ENCODE results near the gene ZNF718. TPM values are rescaled to one million over a fixed set of nuclear protein-coding genes. Genes with fewer than 3 reads are reported as not detected.
"Not testable (repeated sequence)": the region's sequence is repeated elsewhere in the genome, so short reads cannot be mapped to it uniquely, and the experiment has no call there.

The ZNF718 gene
- total RNA-seq, 1 experiment from 2014 or later, result 3.4 TPM

- in situ Hi-C loops (cut with HindIII; ENCODE audit: low pct_unique_long_range_greater_than_20kb, low sequenced_read_pairs), result no loop called here
- no peak for DNase-seq (ENCODE audit: low read depth, low spot score)
These were observed 14.6 kb downstream of the ZNF718 start for GRCh38 chr4:138935-139334.

DNA sequence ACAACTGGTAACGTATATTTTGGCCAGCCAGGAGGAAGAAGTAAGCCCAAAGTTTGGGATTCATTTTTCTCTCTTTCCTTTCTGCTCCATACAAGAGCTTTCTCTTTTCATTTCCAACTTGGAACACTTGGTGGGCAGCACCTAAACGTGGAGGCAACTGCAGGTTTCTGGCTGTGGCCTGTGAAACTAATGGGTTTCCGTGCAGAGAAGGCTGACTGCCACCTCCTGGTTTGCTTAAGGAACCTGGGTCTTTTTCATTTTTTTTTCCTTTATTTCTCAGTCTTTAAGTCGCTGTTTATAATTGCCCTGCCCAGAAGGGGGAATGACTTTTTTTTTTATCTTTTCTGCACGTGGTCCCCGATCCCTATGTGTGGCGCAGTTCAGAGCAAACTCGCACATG is 15.4 kb downstream of the ZNF718 start:
- in situ Hi-C loops (cut with HindIII; ENCODE audit: low pct_unique_long_range_greater_than_20kb, low sequenced_read_pairs), result no loop called here
- DNase-seq (ENCODE audit: low read depth, low spot score), result no peak

- DNase-seq (ENCODE audit: low read depth, low spot score), result no peak
- in situ Hi-C loops (cut with HindIII; ENCODE audit: low pct_unique_long_range_greater_than_20kb, low sequenced_read_pairs), result no loop called here
These were observed 22.3 kb downstream of the ZNF718 start for GRCh38 chr4:146621-147020.

GRCh38 chr4:147233-147632 is 22.9 kb downstream of the ZNF718 start:
- DNase-seq (ENCODE audit: low read depth, low spot score), result no peak
- in situ Hi-C loops (cut with HindIII; ENCODE audit: low pct_unique_long_range_greater_than_20kb, low sequenced_read_pairs), result no loop called here

DNA sequence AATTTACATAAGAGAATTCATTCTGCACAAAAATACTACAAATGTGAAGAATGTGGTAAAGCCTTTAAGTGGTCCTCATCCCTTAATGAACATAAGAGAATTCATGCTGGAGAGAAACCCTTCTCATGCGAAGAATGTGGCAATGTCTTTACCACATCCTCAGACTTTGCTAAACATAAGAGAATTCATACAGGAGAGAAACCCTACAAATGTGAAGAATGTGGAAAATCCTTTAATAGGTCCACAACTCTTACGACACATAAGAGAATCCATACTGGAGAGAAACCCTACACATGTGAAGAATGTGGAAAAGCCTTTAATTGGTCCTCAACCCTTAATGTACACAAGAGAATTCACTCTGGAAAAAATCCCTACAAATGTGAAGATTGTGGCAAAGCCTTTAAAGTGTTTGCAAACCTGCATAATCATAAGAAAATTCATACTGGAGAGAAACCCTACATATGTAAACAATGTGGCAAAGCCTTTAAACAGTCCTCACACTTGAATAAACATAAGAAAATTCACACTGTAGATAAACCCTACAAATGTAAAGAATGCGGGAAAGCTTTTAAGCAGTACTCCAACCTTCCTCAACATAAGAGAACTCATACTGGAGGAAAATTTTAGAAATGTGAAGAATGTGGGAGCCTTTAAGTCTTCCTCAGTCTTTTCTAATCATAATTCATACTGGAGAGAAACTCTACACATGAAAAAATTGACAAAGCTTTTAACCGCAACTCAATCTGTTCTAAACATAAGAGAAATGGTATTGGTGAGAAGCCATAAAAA is 37.4 kb downstream of the ZNF718 start:
- in situ Hi-C loops (cut with HindIII; ENCODE audit: low pct_unique_long_range_greater_than_20kb, low sequenced_read_pairs), result no loop called here
- DNase-seq (ENCODE audit: low read depth, low spot score), result no peak

DNA sequence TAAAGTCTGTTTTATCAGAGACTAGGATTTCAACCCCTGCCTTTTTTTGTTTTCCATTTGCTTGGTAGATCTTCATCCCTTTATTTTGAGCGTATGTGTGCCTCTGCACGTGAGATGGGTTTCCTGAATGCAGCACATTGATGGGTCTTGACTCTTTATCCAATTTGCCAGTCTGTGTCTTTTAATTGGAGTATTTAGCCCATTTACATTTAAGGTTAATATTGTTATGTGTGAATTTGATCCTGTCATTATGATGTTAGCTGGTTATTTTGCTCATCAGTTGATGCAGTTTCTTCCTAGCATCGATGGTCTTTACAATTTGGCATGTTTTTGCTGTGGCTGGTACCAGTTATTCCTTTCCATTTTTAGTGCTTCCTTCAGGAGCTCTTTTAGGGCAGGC is 45.3 kb downstream of the ZNF718 start:
- in situ Hi-C loops (cut with HindIII; ENCODE audit: low pct_unique_long_range_greater_than_20kb, low sequenced_read_pairs); DNase-seq (ENCODE audit: low read depth, low spot score): not testable (repeated sequence)

GRCh38 chr4:171318-171717 is 47.0 kb downstream of the ZNF718 start:
- DNase-seq (ENCODE audit: low read depth, low spot score); in situ Hi-C loops (cut with HindIII; ENCODE audit: low pct_unique_long_range_greater_than_20kb, low sequenced_read_pairs): not testable (repeated sequence)

GRCh38 chr4:173666-174314 is 49.5 kb downstream of the ZNF718 start:
- in situ Hi-C loops (cut with HindIII; ENCODE audit: low pct_unique_long_range_greater_than_20kb, low sequenced_read_pairs), result no loop called here
- no peak for DNase-seq (ENCODE audit: low read depth, low spot score)

DNA sequence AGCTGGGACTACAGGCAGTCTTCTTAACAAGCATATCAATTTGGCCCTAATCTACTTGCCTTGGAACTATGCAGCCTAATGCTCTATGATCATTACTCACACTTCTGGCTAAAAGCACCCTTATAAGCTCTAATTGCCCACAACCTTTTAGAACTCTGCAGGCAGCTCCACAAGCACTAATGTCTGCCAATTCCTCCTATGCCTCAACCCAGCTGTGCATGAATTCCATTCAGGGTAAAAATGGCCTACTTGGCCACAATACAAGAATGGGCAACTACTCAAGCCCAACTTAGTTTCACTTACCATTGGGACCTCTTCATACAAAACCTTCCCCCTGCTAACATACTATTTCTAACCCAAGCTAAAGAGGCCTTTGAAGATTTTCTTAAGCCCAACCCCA is 51.7 kb downstream of the ZNF718 start:
- DNase-seq (ENCODE audit: low read depth, low spot score), result no peak
- in situ Hi-C loops (cut with HindIII; ENCODE audit: low pct_unique_long_range_greater_than_20kb, low sequenced_read_pairs), result no loop called here

DNA sequence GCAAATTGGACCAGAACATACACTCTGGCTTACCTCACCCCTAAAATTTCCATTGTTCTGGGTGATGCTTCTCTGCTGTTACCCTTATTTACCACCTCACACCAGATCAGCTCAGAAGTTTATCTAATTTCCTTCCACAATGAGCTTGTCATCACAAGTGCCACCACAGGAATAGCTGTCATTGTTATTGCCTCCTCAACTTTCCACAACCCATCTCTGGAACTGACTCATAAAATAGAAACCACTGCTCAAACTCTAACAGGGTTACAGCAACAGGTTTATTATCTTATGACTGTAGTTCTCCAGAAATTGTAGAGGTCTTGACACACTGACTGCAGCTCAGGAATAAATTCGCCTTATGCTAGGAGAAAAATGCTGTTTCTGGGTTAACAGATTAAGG is 52.7 kb downstream of the ZNF718 start:
- DNase-seq (ENCODE audit: low read depth, low spot score), result no peak

GRCh38 chr4:182225-182624 is 57.9 kb downstream of the ZNF718 start:
- in situ Hi-C loops (cut with HindIII; ENCODE audit: low pct_unique_long_range_greater_than_20kb, low sequenced_read_pairs); DNase-seq (ENCODE audit: low read depth, low spot score): not testable (repeated sequence)

More for the DNA sequence above, 52.7 kb downstream of the ZNF718 start:
- in situ Hi-C loops (cut with HindIII; ENCODE audit: low pct_unique_long_range_greater_than_20kb, low sequenced_read_pairs), result no loop called here

- DNase-seq (ENCODE audit: low read depth, low spot score), result no peak
- in situ Hi-C loops (cut with HindIII; ENCODE audit: low pct_unique_long_range_greater_than_20kb, low sequenced_read_pairs), result no loop called here
These were observed 63.8 kb downstream of the ZNF718 start for GRCh38 chr4:188091-188490.

- in situ Hi-C loops (cut with HindIII; ENCODE audit: low pct_unique_long_range_greater_than_20kb, low sequenced_read_pairs); DNase-seq (ENCODE audit: low read depth, low spot score): not testable (repeated sequence)
These were observed 70.9 kb downstream of the ZNF718 start for GRCh38 chr4:195159-195558.

- in situ Hi-C loops (cut with HindIII; ENCODE audit: low pct_unique_long_range_greater_than_20kb, low sequenced_read_pairs), result no loop called here
These were observed 76.6 kb downstream of the ZNF718 start for GRCh38 chr4:200936-201335.

DNA sequence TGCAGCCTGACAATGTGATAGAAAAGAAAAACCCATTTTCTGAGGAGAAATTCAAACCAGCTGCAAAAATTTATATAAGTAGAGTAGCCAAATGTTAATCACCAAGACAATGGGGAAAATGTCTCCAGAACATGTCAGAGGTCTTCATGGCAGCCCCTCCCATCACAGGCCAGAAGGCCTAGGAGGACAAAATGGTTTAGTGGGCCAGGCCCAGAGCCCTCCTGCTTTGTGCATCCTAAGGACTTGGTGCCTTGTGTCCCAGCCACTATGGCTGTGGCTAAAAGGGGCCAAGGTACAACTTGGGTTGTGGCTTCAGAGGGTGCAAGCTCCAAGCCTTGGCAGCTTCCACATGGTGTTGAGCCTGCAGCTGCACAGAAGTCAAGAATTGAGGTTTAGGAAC is 78.5 kb downstream of the ZNF718 start:
- in situ Hi-C loops (cut with HindIII; ENCODE audit: low pct_unique_long_range_greater_than_20kb, low sequenced_read_pairs); DNase-seq (ENCODE audit: low read depth, low spot score): not testable (repeated sequence)

More at GRCh38 chr4:200936-201335, 76.6 kb downstream of the ZNF718 start:
- no peak for DNase-seq (ENCODE audit: low read depth, low spot score)

- DNase-seq (ENCODE audit: low read depth, low spot score), result no peak
- in situ Hi-C loops (cut with HindIII; ENCODE audit: low pct_unique_long_range_greater_than_20kb, low sequenced_read_pairs), result no loop called here
These were observed 80.9 kb downstream of the ZNF718 start for GRCh38 chr4:205097-205756.

- no peak for DNase-seq (ENCODE audit: low read depth, low spot score)
- in situ Hi-C loops (cut with HindIII; ENCODE audit: low pct_unique_long_range_greater_than_20kb, low sequenced_read_pairs), result no loop called here
These were observed 81.8 kb downstream of the ZNF718 start for GRCh38 chr4:206054-206453.

DNA sequence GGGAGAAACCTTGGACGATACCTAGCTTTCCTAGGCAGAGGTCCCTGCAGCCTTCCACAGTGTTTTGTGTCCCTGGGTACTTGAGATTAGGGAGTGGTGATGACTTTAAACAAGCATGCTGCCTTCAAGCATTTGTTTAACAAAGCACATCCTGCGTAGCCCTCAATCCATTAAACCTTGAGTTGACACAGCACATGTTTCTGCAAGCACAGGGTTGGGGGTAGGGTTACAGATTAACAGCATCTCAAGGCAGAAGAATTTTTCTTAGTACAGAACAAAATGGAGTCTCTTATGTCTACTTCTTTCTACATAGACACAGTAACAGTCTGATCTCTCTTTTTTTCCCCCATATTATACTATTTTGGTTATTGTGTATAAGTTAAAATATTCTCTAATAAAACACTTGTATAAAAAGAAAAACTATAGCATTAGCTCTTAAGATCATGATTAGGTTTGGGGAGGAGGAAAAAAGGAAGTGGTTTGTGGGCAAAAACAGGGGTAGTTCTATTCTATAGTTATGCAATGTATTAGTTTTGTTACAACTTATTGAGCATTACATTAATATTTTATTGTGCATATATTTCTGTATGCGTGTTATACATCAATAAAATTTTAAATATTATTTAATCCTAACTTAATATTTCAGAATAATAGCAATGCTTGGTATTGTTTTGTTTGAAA is 84.3 kb downstream of the ZNF718 start:
- in situ Hi-C loops (cut with HindIII; ENCODE audit: low pct_unique_long_range_greater_than_20kb, low sequenced_read_pairs); DNase-seq (ENCODE audit: low read depth, low spot score): not testable (repeated sequence)

All from SK-MEL-5 (cell line).